ENCODE results near the gene PTBP3.

DNA sequence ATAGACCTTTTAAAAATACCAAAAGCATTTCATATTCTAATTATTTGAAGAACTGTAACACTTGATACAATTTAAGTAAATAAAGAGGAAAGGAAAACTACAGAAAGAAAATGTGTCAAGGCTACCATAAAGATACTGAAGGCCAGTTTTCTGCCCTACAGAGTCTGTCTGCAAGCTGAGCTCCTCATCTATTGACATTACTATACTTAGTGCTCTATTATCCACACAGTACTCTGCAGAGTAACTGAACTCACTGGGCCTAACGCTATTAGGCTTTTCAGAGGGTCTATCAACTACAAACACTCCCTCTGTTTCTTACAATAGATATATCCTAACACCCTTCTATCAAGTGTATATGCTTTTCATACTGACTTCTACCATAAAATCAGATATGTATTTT, 101.2 kb downstream of the PTBP3 start:
- TF ChIP-seq CTCF (conservative IDR thresholded peaks at IDR 0.05 in 1 of 2, IDR thresholded peaks at IDR 0.05 in 1 of 2; ENCODE audit: low read depth in 1 of 2, low read length in 2 of 2): no peak
- no peak for TF ChIP-seq EZH2 (IDR thresholded peaks at IDR 0.05; ENCODE audit: low read length, missing control alignments)

All from fibroblast of lung (primary cell).